NCI-H1694 treated with DMSO at 0.1 percent for 48 hours (cell line): ENCODE results near the gene SPTA1.
"Not testable (repeated sequence)": the region's sequence is repeated elsewhere in the genome, so short reads cannot be mapped to it uniquely, and the experiment has no call there.

Experiments
- DNase-seq: peaks from one replicate; lab custom pipeline; 2025; lab: John Stamatoyannopoulos, UW

Gene SPTA1

GRCh38 chr1:158686111-158687009 is at the start of gene SPTA1:
TSS of gene SPTA1 (minus strand) at chr1:158686715. CDS start at chr1:158686517, 198 bp downstream.
- no peak for DNase-seq

- no peak for DNase-seq
Measured at GRCh38 chr1:158735848-158736247, 49.3 kb upstream of the SPTA1 start.

GRCh38 chr1:158732524-158732923 is 46.0 kb upstream of the SPTA1 start:
- DNase-seq = no peak

- no peak for DNase-seq
Measured at GRCh38 chr1:158731707-158732106, 45.2 kb upstream of the SPTA1 start.

GRCh38 chr1:158730453-158730852 is 43.9 kb upstream of the SPTA1 start:
- DNase-seq = no peak

GRCh38 chr1:158728510-158729225 is 42.2 kb upstream of the SPTA1 start:
- DNase-seq = no peak

GRCh38 chr1:158724442-158724841 is 37.9 kb upstream of the SPTA1 start:
- no peak for DNase-seq

- no peak for DNase-seq
Measured at GRCh38 chr1:158720620-158721019, 34.1 kb upstream of the SPTA1 start, which contains the start of gene OR6K3. TSS of gene OR6K3 (minus strand) at chr1:158720720. CDS start at chr1:158718115, 2,605 bp downstream.

- no peak for DNase-seq
Measured at GRCh38 chr1:158719664-158720063, 33.1 kb upstream of the SPTA1 start.

- no peak for DNase-seq
Measured at GRCh38 chr1:158717344-158717743, 30.8 kb upstream of the SPTA1 start.

- no peak for DNase-seq
Measured at GRCh38 chr1:158716335-158716734, 29.8 kb upstream of the SPTA1 start.

GRCh38 chr1:158714754-158715153 is 28.2 kb upstream of the SPTA1 start:
- DNase-seq = no peak

GRCh38 chr1:158711098-158711497 is 24.6 kb upstream of the SPTA1 start:
- DNase-seq = no peak

- DNase-seq = no peak
Measured at GRCh38 chr1:158706096-158706495, 19.6 kb upstream of the SPTA1 start.

GRCh38 chr1:158700552-158700951 is 14.0 kb upstream of the SPTA1 start, which contains the start of gene OR6K2:
TSS of gene OR6K2 (minus strand) at chr1:158700652. CDS start at chr1:158700652, 0 bp downstream.
- DNase-seq = no peak

GRCh38 chr1:158694596-158694995 is 8.1 kb upstream of the SPTA1 start:
- no peak for DNase-seq

GRCh38 chr1:158692356-158692755 is 5.8 kb upstream of the SPTA1 start:
- DNase-seq = no peak

- DNase-seq = no peak
Measured at GRCh38 chr1:158691907-158692306, 5.4 kb upstream of the SPTA1 start.

GRCh38 chr1:158691149-158691548 is 4.6 kb upstream of the SPTA1 start:
- DNase-seq = not testable (repeated sequence)

GRCh38 chr1:158689875-158690274 is 3.4 kb upstream of the SPTA1 start:
- DNase-seq = no peak

GRCh38 chr1:158689110-158689509 is 2.6 kb upstream of the SPTA1 start:
- no peak for DNase-seq

GRCh38 chr1:158688343-158688742 is 1.8 kb upstream of the SPTA1 start:
- DNase-seq = not testable (repeated sequence)

- DNase-seq = no peak
Measured at GRCh38 chr1:158687037-158687436, 522 bp upstream of the SPTA1 start.
